Uterine smooth muscle cell (primary cell): ENCODE data around the gene LGALS16. TPM values are rescaled to one million over a fixed set of nuclear protein-coding genes. Genes with fewer than 3 reads are reported as not detected.

Experiments used
- total RNA-seq: library from RNA; depleted of rRNA; stranded (reverse); fragments of >200 nt; gene quantifications from 2 replicates; pipeline ENCODE4 v1.2.3, GENCODE V29; 2014

Gene LGALS16
- total RNA-seq = not detected in 2 replicates

GRCh38 chr19:39655613-39656012 lies at the start of gene LGALS16:
TSS of gene LGALS16 (plus strand) at chr19:39655913. CDS start at chr19:39655962, 49 bp downstream.

GRCh38 chr19:39704181-39705044 lies 48.7 kb downstream of the LGALS16 start, which contains the start of gene LGALS14:
TSS of gene LGALS14 (plus strand) at chr19:39704481. CDS start at chr19:39704529, 48 bp downstream.

Other genes with a start within 250 kb of the LGALS16 start
- gene ZFP36, start 249.1 kb upstream of the LGALS16 start, total RNA-seq = 1.8 and 3.0 TPM in 2 replicates
- gene PLEKHG2, start 243.2 kb upstream of the LGALS16 start, total RNA-seq = 9.0 and 16.4 TPM in 2 replicates
- 111 and 167 TPM in 2 replicates for gene RPS16, start 220.0 kb upstream of the LGALS16 start, total RNA-seq
- 63.1 and 67.6 TPM in 2 replicates for gene SUPT5H, start 210.3 kb upstream of the LGALS16 start, total RNA-seq
- 57.5 and 84.0 TPM in 2 replicates for gene TIMM50, start 175.1 kb upstream of the LGALS16 start, total RNA-seq
- 0.12 and 0.55 TPM in 2 replicates for gene DLL3, start 157.0 kb upstream of the LGALS16 start, total RNA-seq
- gene SELENOV, start 140.8 kb upstream of the LGALS16 start, total RNA-seq = not detected in 2 replicates
- gene EID2B, start 123.1 kb upstream of the LGALS16 start, total RNA-seq = 4.5 and 7.5 TPM in 2 replicates
- gene EID2, start 115.8 kb upstream of the LGALS16 start, total RNA-seq = 10.2 and 16.3 TPM in 2 replicates
- gene LGALS13, start 53.4 kb upstream of the LGALS16 start, total RNA-seq = not detected in 2 replicates
- gene LGALS14, start 48.6 kb downstream of the LGALS16 start, total RNA-seq = not detected in 2 replicates
- gene CLC, start 82.1 kb downstream of the LGALS16 start, total RNA-seq = not detected in 2 replicates
- not detected in 2 replicates for gene LEUTX, start 122.9 kb downstream of the LGALS16 start, total RNA-seq
- gene DYRK1B, start 178.2 kb downstream of the LGALS16 start, total RNA-seq = 6.6 and 11.1 TPM in 2 replicates
- 284 and 485 TPM in 2 replicates for gene FBL, start 190.5 kb downstream of the LGALS16 start, total RNA-seq